WTC11 (cell line): ENCODE results near the gene E2F2. TPM values are rescaled to one million over a fixed set of nuclear protein-coding genes. Genes with fewer than 3 reads are reported as not detected.

Source experiments
- ATAC-seq: fragments of 200-7000 bp; cut with Tn5 transposase; 2 replicates; pipeline ENCODE4 v1.10.0; 2021; ENCODE audit warnings: mild to moderate bottlenecking, moderate library complexity
- CTCF ChIA-PET: fragments of 300-600 bp; sonication (Branson Sonifier 250); formaldehyde crosslinking; loops from one replicate; lab custom pipeline; 2021; ENCODE audit warnings: antibody characterized with exemption; lab: Charles Lee
- POLR2A ChIA-PET: fragments of 350-600 bp; sonication (Branson Sonifier 250); formaldehyde crosslinking; loops from one replicate; lab custom pipeline; 2021; ENCODE audit warnings: antibody characterized with exemption; lab: Charles Lee
- DNase-seq: peaks from one replicate; pipeline ENCODE4 v3.0.0; 2021; ENCODE audit warnings: low spot score
- H3K27ac Mint-ChIP-seq: 2 replicates; pipeline ENCODE4 v1.8.0; 2021; ENCODE audit warnings: mixed read lengths
- H3K27me3 Mint-ChIP-seq: 2 replicates; pipeline ENCODE4 v1.8.0; 2021; ENCODE audit warnings: low read depth, mild to moderate bottlenecking, moderate library complexity, mixed read lengths
- H3K36me3 Mint-ChIP-seq: 2 replicates; pipeline ENCODE4 v1.8.0; 2021; ENCODE audit warnings: mixed read lengths
- H3K4me1 Mint-ChIP-seq: 2 replicates; pipeline ENCODE4 v1.8.0; 2022; ENCODE audit warnings: mixed read lengths
- H3K4me3 Mint-ChIP-seq: 2 replicates; pipeline ENCODE4 v1.8.0; 2021; ENCODE audit warnings: mild to moderate bottlenecking, moderate library complexity, mixed read lengths
- H3K9me3 Mint-ChIP-seq: 2 replicates; pipeline ENCODE4 v1.8.0; 2021; ENCODE audit warnings: mixed read lengths
- ETV6 ChIP-seq: sonication (generic); formaldehyde crosslinking; IDR thresholded peaks from 2 replicates; pipeline ENCODE4 v1.8.1; 2022; ENCODE audit warnings: mild to moderate bottlenecking, missing genetic modification reagents
- GABPB1 ChIP-seq: sonication (generic); formaldehyde crosslinking; IDR thresholded peaks from 2 replicates; pipeline ENCODE4 v1.8.1; 2023; ENCODE audit warnings: mild to moderate bottlenecking, missing genetic modification reagents
- GRHL2 ChIP-seq: fragments of 250-450 bp; sonication (Bioruptor Pico); IDR thresholded peaks from 2 replicates; pipeline ENCODE4 v1.8.0; 2022; ENCODE audit warnings: mild to moderate bottlenecking, moderate library complexity; ENCODE audit not compliant: insufficient replicate concordance, severe bottlenecking
- HMGXB4 ChIP-seq: sonication (generic); formaldehyde crosslinking; IDR thresholded peaks from 2 replicates; pipeline ENCODE4 v1.8.1; 2023; ENCODE audit warnings: mild to moderate bottlenecking, moderate library complexity, missing genetic modification reagents
- IRF2 ChIP-seq: sonication (generic); formaldehyde crosslinking; IDR thresholded peaks from 2 replicates; pipeline ENCODE4 v1.8.0; 2022; ENCODE audit warnings: low read depth, missing genetic modification reagents, borderline replicate concordance
- JUN ChIP-seq: sonication (generic); formaldehyde crosslinking; IDR thresholded peaks from 2 replicates; pipeline ENCODE4 v1.8.0; 2023; ENCODE audit warnings: mild to moderate bottlenecking, missing genetic modification reagents
- PRDM15 ChIP-seq: sonication (generic); formaldehyde crosslinking; IDR thresholded peaks from 2 replicates; pipeline ENCODE4 v1.8.0; 2022; ENCODE audit warnings: missing genetic modification reagents
- PRRX2 ChIP-seq: fragments of 250-450 bp; sonication (Bioruptor Pico); IDR thresholded peaks from 2 replicates; pipeline ENCODE4 v1.8.0; 2021; ENCODE audit warnings: mild to moderate bottlenecking
- SOX15 ChIP-seq: fragments of 250-450 bp; sonication (Bioruptor Pico); IDR thresholded peaks from 2 replicates; pipeline ENCODE4 v1.9.0; 2021; ENCODE audit warnings: mild to moderate bottlenecking
- STAT6 ChIP-seq: sonication (generic); formaldehyde crosslinking; conservative IDR thresholded peaks from 2 replicates; pipeline ENCODE4 v1.8.1; 2023; ENCODE audit warnings: mild to moderate bottlenecking, low read depth, missing genetic modification reagents, moderate library complexity
- TEAD1 ChIP-seq: sonication (generic); formaldehyde crosslinking; IDR thresholded peaks from 2 replicates; pipeline ENCODE4 v1.8.0; 2022; ENCODE audit warnings: mild to moderate bottlenecking, missing genetic modification reagents
- TEAD4 ChIP-seq: sonication (generic); formaldehyde crosslinking; IDR thresholded peaks from 2 replicates; pipeline ENCODE4 v1.8.0; 2022; ENCODE audit warnings: mild to moderate bottlenecking, missing genetic modification reagents
- ZNF317 ChIP-seq: sonication (generic); formaldehyde crosslinking; IDR thresholded peaks from 2 replicates; pipeline ENCODE4 v1.8.1; 2023; ENCODE audit warnings: low read depth, mild to moderate bottlenecking, moderate library complexity, missing genetic modification reagents, borderline replicate concordance
- total RNA-seq: library from RNA; stranded (reverse); gene quantifications from 3 replicates; pipeline ENCODE4 v1.2.3, GENCODE V29; 2021
- TF ChIP-seq, protein P1 (sequence below): fragments of 250-450 bp; sonication (Bioruptor Pico); IDR thresholded peaks from 2 replicates; pipeline ENCODE4 v2.1.2; 2022; ENCODE audit warnings: mild to moderate bottlenecking, moderate library complexity

E2F2 gene
- total RNA-seq, 1 experiment from 2014 or later = 5.6 TPM

- no peak overlapping the region for H3K4me3 Mint-ChIP-seq
- ATAC-seq (no peak), DNase-seq (no peak)
- no peaks in the 10 kb centered on the region for H3K9me3 Mint-ChIP-seq
- H3K27me3 Mint-ChIP-seq = peaks cover 41% of the 10 kb centered on the region
- POLR2A ChIA-PET = interaction anchor here (0.9 to 1.0 kb wide), 3 partner anchors 26 to 359 kb away, joined by 3 to 4 read pairs (median 3); partner anchors contain the start of gene LUZP1
- no peak overlapping the region for H3K27ac Mint-ChIP-seq
- TF ChIP-seq GRHL2 (CRISPR knock-in tag) = no peak
- TF ChIP-seq, protein P1, sequence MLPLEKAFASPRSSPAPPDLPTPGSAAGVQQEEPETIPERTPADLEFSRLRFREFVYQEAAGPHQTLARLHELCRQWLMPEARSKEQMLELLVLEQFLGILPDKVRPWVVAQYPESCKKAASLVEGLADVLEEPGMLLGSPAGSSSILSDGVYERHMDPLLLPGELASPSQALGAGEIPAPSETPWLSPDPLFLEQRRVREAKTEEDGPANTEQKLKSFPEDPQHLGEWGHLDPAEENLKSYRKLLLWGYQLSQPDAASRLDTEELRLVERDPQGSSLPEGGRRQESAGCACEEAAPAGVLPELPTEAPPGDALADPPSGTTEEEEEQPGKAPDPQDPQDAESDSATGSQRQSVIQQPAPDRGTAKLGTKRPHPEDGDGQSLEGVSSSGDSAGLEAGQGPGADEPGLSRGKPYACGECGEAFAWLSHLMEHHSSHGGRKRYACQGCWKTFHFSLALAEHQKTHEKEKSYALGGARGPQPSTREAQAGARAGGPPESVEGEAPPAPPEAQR (CRISPR knock-in tag) = no peak
- no peak for TF ChIP-seq ZNF317
- no peak for TF ChIP-seq IRF2 (CRISPR knock-in tag)
- H3K4me1 Mint-ChIP-seq = peaks cover 28% of the 10 kb centered on the region
- CTCF ChIA-PET = interaction anchor here (0.5 to 8.0 kb wide), 12 partner anchors 12 to 311 kb away, joined by 3 to 101 read pairs (median 4); partner anchors contain the start of gene ASAP3
- H3K36me3 Mint-ChIP-seq = no peaks in the 10 kb centered on the region
These were observed 3.2 kb downstream of the E2F2 start for GRCh38 chr1:23527900-23528249.

GRCh38 chr1:23527366-23527765 is 3.7 kb downstream of the E2F2 start:
- no peak for ATAC-seq
- POLR2A ChIA-PET = no interaction called here
- H3K27ac Mint-ChIP-seq = no peak overlapping the region
- H3K9me3 Mint-ChIP-seq = no peaks in the 10 kb centered on the region
- CTCF ChIA-PET = interaction anchor here (1.3 to 8.0 kb wide), 8 partner anchors 13 to 245 kb away, joined by 3 to 101 read pairs (median 8); partner anchors contain the start of gene ASAP3
- peaks cover 36% of the 10 kb centered on the region for H3K27me3 Mint-ChIP-seq
- TF ChIP-seq HMGXB4 (CRISPR knock-in tag) = no peak
- peaks cover 28% of the 10 kb centered on the region for H3K4me1 Mint-ChIP-seq
- no peak overlapping the region for H3K4me3 Mint-ChIP-seq
- no peak for DNase-seq
- H3K36me3 Mint-ChIP-seq = no peaks in the 10 kb centered on the region

DNA sequence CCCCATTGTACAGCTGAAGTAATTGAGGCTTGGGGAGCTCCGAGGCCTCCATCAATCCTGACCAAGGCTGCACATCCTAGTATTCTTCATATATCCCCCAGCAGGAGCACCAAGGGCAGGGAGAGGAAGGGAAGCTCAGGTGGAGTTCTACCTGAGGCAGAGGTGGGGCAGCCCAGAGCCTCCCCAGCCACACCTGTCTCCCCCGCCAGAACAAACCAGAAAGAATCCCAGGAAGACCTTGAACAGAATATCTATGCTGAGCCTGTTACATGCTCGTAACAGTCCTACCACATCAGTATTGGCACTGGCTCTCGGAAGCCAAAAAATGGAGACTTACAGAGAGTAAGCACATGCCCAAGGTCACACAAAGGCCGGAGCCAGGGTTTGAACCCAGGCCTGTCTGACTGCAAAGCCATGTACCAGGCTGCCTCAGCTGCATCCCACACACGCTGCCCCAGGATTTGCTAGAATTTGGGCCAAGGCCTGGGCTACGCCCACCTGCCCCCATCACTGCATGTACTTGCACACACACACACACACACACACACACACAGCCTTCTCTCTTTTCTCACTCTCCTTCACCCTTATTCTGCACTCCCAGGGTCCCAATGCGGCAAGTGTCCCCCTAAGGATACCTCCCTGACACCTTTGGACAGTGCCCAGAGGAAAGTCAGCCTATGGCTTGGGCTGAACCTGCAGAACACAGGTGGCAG is 4.5 kb downstream of the E2F2 start:
- TF ChIP-seq SOX15 (CRISPR knock-in tag) (no peak), IRF2 (CRISPR knock-in tag) (no peak), ETV6 (CRISPR knock-in tag) (no peak)
- Mint-ChIP-seq H3K4me1 (peaks cover 20% of the 10 kb centered on the region), H3K27me3 (peaks cover 27% of the 10 kb centered on the region), H3K4me3 (no peak overlapping the region), H3K9me3 (no peaks in the 10 kb centered on the region), H3K36me3 (peaks cover 4% of the 10 kb centered on the region), H3K27ac (no peak overlapping the region)
- DNase-seq (no peak), ATAC-seq (no peak)
- ChIA-PET POLR2A (interaction anchor here (1.8 kb wide), 1 partner anchor 13 kb away, joined by 5 read pairs; no protein-coding TSS in a partner anchor), CTCF (interaction anchor here (2.2 to 8.0 kb wide), 4 partner anchors 13 to 111 kb away, joined by 9 to 101 read pairs (median 38); no protein-coding TSS in a partner anchor)

DNA sequence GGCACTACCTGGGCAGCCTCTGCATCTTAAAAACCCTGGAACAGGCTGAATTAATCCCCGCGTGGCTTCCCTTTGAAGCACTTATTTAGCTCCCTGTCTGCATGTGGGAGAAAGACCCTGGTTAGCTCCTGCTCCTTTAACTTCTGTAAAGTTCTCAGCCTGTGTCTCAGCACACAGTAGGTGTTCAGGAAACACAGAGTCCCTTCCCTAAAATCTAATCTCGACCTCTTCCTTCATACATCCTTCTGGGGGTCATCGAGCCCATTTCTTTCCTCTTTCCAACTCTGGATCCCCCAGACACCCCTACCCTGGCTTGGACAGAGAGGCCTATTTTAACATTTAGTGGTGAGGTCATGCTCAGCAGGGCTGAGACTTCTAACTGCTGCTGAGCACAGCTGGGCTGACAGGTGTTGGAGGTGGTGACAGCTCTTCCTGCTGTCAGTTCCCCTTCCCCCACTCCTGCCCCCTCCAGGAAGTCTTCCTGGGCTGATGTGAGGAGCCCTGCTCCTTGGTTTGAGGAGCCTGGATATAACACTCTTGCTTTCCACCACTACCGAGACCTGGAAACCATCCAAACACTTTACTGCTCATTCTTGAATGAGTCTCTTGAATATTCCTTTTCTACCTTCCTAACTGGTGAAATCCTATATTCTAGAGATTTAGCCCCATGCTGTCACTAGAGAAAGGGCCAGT is 5.3 kb downstream of the E2F2 start:
- ATAC-seq (no peak), DNase-seq (no peak)
- Mint-ChIP-seq H3K4me1 (peaks cover 18% of the 10 kb centered on the region), H3K4me3 (no peak overlapping the region), H3K36me3 (peaks cover 5% of the 10 kb centered on the region), H3K27me3 (peaks cover 22% of the 10 kb centered on the region), H3K27ac (no peak overlapping the region), H3K9me3 (no peaks in the 10 kb centered on the region)
- POLR2A ChIA-PET = interaction anchor here (0.9 to 1.8 kb wide), 3 partner anchors 14 to 28 kb away, joined by 4 to 5 read pairs (median 4); no protein-coding TSS in a partner anchor
- CTCF ChIA-PET = interaction anchor here (1.0 to 8.0 kb wide), 4 partner anchors 14 to 112 kb away, joined by 3 to 101 read pairs (median 12); no protein-coding TSS in a partner anchor
- TF ChIP-seq HMGXB4 (CRISPR knock-in tag) (no peak), STAT6 (CRISPR knock-in tag) (no peak), TEAD1 (no peak), PRDM15 (CRISPR knock-in tag) (no peak), ETV6 (CRISPR knock-in tag) (no peak), TEAD4 (CRISPR knock-in tag) (no peak), PRRX2 (CRISPR knock-in tag) (no peak), JUN (CRISPR knock-in tag) (no peak), GABPB1 (CRISPR knock-in tag) (no peak)
